Esophagus squamous epithelium (tissue), 5 donors: Measurements from ENCODE around the gene ELP4. TPM values are rescaled to one million over a fixed set of nuclear protein-coding genes. Genes with fewer than 3 reads are reported as not detected.

ENCODE experiments used
- DNase-seq: peaks from one replicate; lab custom pipeline; 2025; lab: John Stamatoyannopoulos, UW
- H3K27ac ChIP-seq, 4 donors: fragments of 200-600 bp; sonication (generic); one replicate each; pipeline ENCODE4 v1.5.1; 2016 to 2019; ENCODE audit warnings: mild to moderate bottlenecking in 1 of 4
- H3K27me3 ChIP-seq, 4 donors: fragments of 200-600 bp; sonication (generic); 1 replicate in 3 of 4; 2 replicates in 1 of 4; pipeline versions ENCODE4 v1.5.1 to v1.6.0; 2017 to 2021; ENCODE audit warnings: antibody characterized with exemption in 1 of 4
- H3K36me3 ChIP-seq, 3 donors: fragments of 200-600 bp; sonication (generic); one replicate each; pipeline ENCODE4 v1.5.1; 2016 to 2019
- H3K4me1 ChIP-seq, 3 donors: fragments of 200-600 bp; sonication (generic); one replicate each; pipeline ENCODE4 v1.5.1; 2017 to 2019
- H3K4me3 ChIP-seq, 4 donors: fragments of 200-600 bp; sonication (generic); 1 replicate in 3 of 4; 2 replicates in 1 of 4; pipeline ENCODE4 v1.5.1; 2016 to 2019; ENCODE audit warnings: mild to moderate bottlenecking in 2 of 4, moderate library complexity in 1 of 4
- H3K9me3 ChIP-seq, 3 donors: fragments of 200-600 bp; sonication (generic); one replicate each; pipeline ENCODE4 v1.5.1; 2016 to 2019
- CTCF ChIP-seq, 6 experiments: fragments of 450-650 bp in 4 of 6; fragments of 200-600 bp in 2 of 6; sonication (generic) in 2 of 6; IDR thresholded peaks; one replicate each; pipeline ENCODE4 v1.5.1; 2016 to 2019; ENCODE audit warnings: antibody characterized with exemption in 6 of 6, mild to moderate bottlenecking in 4 of 6, moderate library complexity in 4 of 6
- POLR2A ChIP-seq, 4 donors: fragments of 450-650 bp; IDR thresholded peaks; one replicate each; pipeline ENCODE4 v1.6.1; 2017; ENCODE audit warnings: antibody characterized with exemption in 4 of 4, mild to moderate bottlenecking in 4 of 4, moderate library complexity in 3 of 4
- WGBS, 2 donors: methylation state at CpG; one replicate each; pipeline ENCODE4 v1.1.5; 2018; 5-methylcytosine and 5-hydroxymethylcytosine counted together
- intact Hi-C: fragments of 100-400 bp; cut with DNase I; formaldehyde crosslinking; loops from one replicate; pipeline ENCODE4 v1.15.0; 2022
- total RNA-seq, 4 donors: library from RNA; depleted of rRNA; stranded (reverse); fragments of >200 nt; gene quantifications; one replicate each; pipeline ENCODE4 v1.1.0, GENCODE V29; 2016
- donor health status: DM: yes; HTN: yes; CAD: no.

ELP4 gene
- total RNA-seq, 4 donors from 2014 or later: 15.7 to 24.6 (median 23.9) TPM

DNA sequence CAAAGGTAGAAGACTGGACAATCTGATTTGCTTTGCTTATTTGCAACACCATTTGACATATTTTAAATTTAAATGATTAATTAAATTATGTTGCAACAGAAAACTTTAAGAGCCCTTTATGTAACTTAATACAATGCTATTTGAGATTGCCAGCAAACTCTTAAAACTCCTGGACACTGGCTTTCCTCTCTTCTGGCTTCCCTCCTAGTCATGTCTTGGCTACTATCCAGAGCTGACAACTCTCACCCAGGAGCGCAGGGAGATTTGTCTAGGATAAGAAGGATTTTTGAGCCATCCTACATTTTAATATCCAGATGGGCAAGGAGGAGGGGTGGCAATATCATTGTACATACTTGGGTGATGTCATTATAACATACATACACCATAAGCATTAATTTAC is 134.3 kb downstream of the ELP4 start:
- intact Hi-C loops: no loop called here
- Histone ChIP-seq H3K27ac (no peak overlapping the region), H3K9me3 (no peaks in the 10 kb centered on the region), H3K4me1 (peaks cover 0 to 6% (median 0%) of the 10 kb centered on the region in 3 donors), H3K36me3 (no peaks in the 10 kb centered on the region), H3K27me3 (no peaks in the 10 kb centered on the region), H3K4me3 (no peak overlapping the region)
- TF ChIP-seq CTCF (IDR thresholded peaks at IDR 0.05): no peak
- no peak for TF ChIP-seq POLR2A (IDR thresholded peaks at IDR 0.05)
- 50 to 67% methylated on average over 1 of the region's 1 CpG for WGBS, 2 donors
- DNase-seq: no peak

GRCh38 chr11:31645747-31646146 is 136.2 kb downstream of the ELP4 start:
- intact Hi-C loops: no loop called here
- no peak for DNase-seq
- no peaks in the 10 kb centered on the region for H3K27me3 ChIP-seq
- no peaks in the 10 kb centered on the region for H3K9me3 ChIP-seq
- no peak for TF ChIP-seq CTCF (IDR thresholded peaks at IDR 0.05)
- TF ChIP-seq POLR2A (IDR thresholded peaks at IDR 0.05): no peak
- peaks cover 0 to 6% (median 0%) of the 10 kb centered on the region in 3 donors for H3K4me1 ChIP-seq
- H3K27ac ChIP-seq: no peak overlapping the region
- no peak overlapping the region for H3K4me3 ChIP-seq
- peaks cover 0 to 6% (median 0%) of the 10 kb centered on the region in 3 donors for H3K36me3 ChIP-seq

DNA sequence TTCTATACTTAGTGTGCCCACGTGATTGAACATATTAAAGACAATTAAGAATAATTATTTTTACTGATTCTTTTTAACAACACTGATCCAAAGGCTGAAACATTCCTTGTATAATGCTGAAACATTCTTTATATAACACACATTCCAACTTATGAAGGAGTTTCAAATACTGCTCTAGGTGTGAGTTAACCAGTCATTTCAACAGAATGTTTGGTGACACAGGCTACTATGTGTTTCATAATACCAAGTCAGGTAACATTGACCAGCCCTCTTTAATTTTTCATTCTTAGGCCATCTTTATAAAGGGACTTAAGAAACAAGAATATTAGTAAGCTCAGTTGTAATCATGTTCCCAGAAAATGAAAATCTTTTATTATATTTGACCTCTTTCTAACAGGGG is 136.6 kb downstream of the ELP4 start:
- no peaks in the 10 kb centered on the region for H3K9me3 ChIP-seq
- no peaks in the 10 kb centered on the region for H3K27me3 ChIP-seq
- TF ChIP-seq POLR2A (IDR thresholded peaks at IDR 0.05) (no peak), CTCF (IDR thresholded peaks at IDR 0.05) (no peak)
- no peak overlapping the region for H3K27ac ChIP-seq
- intact Hi-C loops: no loop called here
- 67 to 82% methylated on average over 1 of the region's 1 CpG for WGBS, 2 donors
- peaks cover 0 to 10% (median 0%) of the 10 kb centered on the region in 3 donors for H3K36me3 ChIP-seq
- DNase-seq: no peak
- peaks cover 0 to 6% (median 0%) of the 10 kb centered on the region in 3 donors for H3K4me1 ChIP-seq
- no peak overlapping the region for H3K4me3 ChIP-seq

DNA sequence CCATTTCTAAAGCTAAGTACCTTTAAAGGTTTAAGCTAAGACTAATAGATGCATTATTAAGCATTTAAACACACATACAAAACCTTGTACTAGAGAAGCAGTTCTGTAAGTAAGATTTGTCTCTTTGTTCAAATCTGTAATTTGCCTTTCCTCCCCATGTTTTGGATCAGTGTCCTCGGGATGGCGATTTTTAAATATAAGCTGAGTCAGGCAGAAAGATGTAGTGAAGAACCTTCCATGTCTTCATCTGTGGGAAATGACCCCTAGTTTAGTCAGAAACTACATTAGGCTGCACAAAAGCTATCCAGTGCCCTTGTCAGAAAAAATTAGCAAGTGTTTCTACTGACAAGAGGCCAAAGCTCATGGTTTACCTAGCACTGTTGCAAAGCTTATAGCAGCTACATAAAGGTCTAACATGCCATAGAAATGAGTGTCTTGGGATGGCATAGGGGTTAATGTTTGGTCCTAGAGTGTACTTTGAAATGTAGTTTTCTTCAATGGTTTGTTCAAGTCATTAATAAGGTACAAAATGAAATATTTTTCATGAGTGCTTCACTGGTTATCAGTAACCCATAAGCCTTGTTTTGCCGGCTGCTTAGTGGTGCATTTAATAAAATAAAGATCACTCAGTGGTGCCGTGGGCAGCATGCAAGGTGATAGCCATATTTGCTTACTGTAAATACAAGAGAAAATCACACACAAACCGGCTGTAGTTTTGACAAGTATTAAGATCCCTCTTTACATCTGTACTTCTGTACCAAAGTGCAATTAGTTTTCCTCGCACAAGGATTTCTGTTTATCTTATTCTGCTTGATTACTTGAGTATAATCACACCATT is 139.8 kb downstream of the ELP4 start:
- TF ChIP-seq POLR2A (IDR thresholded peaks at IDR 0.05) (no peak), CTCF (IDR thresholded peaks at IDR 0.05) (no peak)
- H3K27me3 ChIP-seq: no peaks in the 10 kb centered on the region
- no peaks in the 10 kb centered on the region for H3K9me3 ChIP-seq
- H3K36me3 ChIP-seq: peaks cover 0 to 14% (median 0%) of the 10 kb centered on the region in 3 donors
- H3K4me3 ChIP-seq: no peak overlapping the region
- DNase-seq: no peak
- 85 to 90% methylated on average over 6 of the region's 6 CpGs for WGBS, 2 donors
- intact Hi-C loops: no loop called here
- H3K27ac ChIP-seq: no peak overlapping the region
- H3K4me1 ChIP-seq: peaks cover 0 to 6% (median 0%) of the 10 kb centered on the region in 3 donors

DNA sequence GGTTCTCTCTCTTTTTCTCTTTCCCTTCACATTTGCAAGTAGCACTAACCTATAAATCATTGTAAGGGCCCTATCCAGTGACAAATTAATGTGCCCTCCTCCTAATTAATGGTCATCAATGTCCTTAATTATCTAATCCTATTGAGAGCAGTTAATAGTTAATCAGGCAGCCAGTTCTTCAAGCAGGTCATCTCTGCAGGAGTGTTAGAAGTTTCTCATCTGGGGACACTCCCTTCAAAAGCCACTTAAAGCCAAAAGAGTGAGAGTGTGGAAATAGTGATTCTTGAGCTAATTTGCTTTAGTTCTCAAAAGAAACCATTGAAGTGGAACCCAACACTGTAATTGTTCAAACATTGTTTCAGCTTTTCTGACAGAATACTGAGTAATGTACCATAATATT is 141.6 kb downstream of the ELP4 start:
- Histone ChIP-seq H3K27me3 (no peaks in the 10 kb centered on the region), H3K36me3 (peaks cover 0 to 14% (median 0%) of the 10 kb centered on the region in 3 donors), H3K4me1 (no peaks in the 10 kb centered on the region), H3K9me3 (no peaks in the 10 kb centered on the region), H3K4me3 (no peak overlapping the region), H3K27ac (no peak overlapping the region)
- intact Hi-C loops: no loop called here
- TF ChIP-seq CTCF (IDR thresholded peaks at IDR 0.05) (no peak), POLR2A (IDR thresholded peaks at IDR 0.05) (no peak)
- DNase-seq: no peak
